ENCODE results near the gene TUBB1. TPM values are rescaled to one million over a fixed set of nuclear protein-coding genes. Genes with fewer than 3 reads are reported as not detected.

TUBB1 gene
- total RNA-seq, 1 donor, result not detected

- DNase-seq (ENCODE audit: low read depth), result no peak
- H3K4me3 ChIP-seq (ENCODE audit: low read depth, low read length), result no peak overlapping the region
Measured at GRCh38 chr20:58995461-58996225, 23.6 kb upstream of the TUBB1 start.

GRCh38 chr20:58996226-58996611 lies 23.0 kb upstream of the TUBB1 start:
- no peak for TF ChIP-seq CTCF (IDR thresholded peaks at IDR 0.05; ENCODE audit: insufficient read depth, low read depth, low read length)
- no peak overlapping the region for H3K4me3 ChIP-seq (ENCODE audit: low read depth, low read length)
- no peak for DNase-seq (ENCODE audit: low read depth)

More at GRCh38 chr20:58995461-58996225, 23.6 kb upstream of the TUBB1 start:
- TF ChIP-seq CTCF (IDR thresholded peaks at IDR 0.05; ENCODE audit: insufficient read depth, low read depth, low read length), result no peak

GRCh38 chr20:58997141-58997770 lies 22.0 kb upstream of the TUBB1 start:
- DNase-seq (ENCODE audit: low read depth), result no peak
- no peak overlapping the region for H3K4me3 ChIP-seq (ENCODE audit: low read depth, low read length)
- no peak for TF ChIP-seq CTCF (IDR thresholded peaks at IDR 0.05; ENCODE audit: insufficient read depth, low read depth, low read length)

- DNase-seq (ENCODE audit: low read depth), result no peak
- no peak overlapping the region for H3K4me3 ChIP-seq (ENCODE audit: low read depth, low read length)
- TF ChIP-seq CTCF (IDR thresholded peaks at IDR 0.05; ENCODE audit: insufficient read depth, low read depth, low read length), result no peak
Measured at GRCh38 chr20:58998656-58999055, 20.6 kb upstream of the TUBB1 start.

- TF ChIP-seq CTCF (IDR thresholded peaks at IDR 0.05; ENCODE audit: insufficient read depth, low read depth, low read length), result no peak
- H3K4me3 ChIP-seq (ENCODE audit: low read depth, low read length), result no peak overlapping the region
- no peak for DNase-seq (ENCODE audit: low read depth)
Measured at GRCh38 chr20:59000326-59000725, 18.9 kb upstream of the TUBB1 start.

- TF ChIP-seq CTCF (IDR thresholded peaks at IDR 0.05; ENCODE audit: insufficient read depth, low read depth, low read length), result no peak
- DNase-seq (ENCODE audit: low read depth), result no peak
- H3K4me3 ChIP-seq (ENCODE audit: low read depth, low read length), result no peak overlapping the region
Measured at GRCh38 chr20:59001068-59001448, 18.2 kb upstream of the TUBB1 start.

Measured in fibroblast of villous mesenchyme (primary cell).